Smooth muscle cell of the brain vasculature (primary cell): ENCODE results near the gene MRPL44.

Experiments
- DNase-seq: peaks from one replicate; pipeline ENCODE4 v3.0.0-alpha.2; 2012; ENCODE audit warnings: low read depth, low spot score

MRPL44 gene

GRCh38 chr2:224004105-224004695 lies 46.9 kb downstream of the MRPL44 start:
- DNase-seq: no peak

- no peak for DNase-seq
Measured at GRCh38 chr2:224008702-224009261, 51.5 kb downstream of the MRPL44 start.

- no peak for DNase-seq
Measured at GRCh38 chr2:224009605-224010315, 52.5 kb downstream of the MRPL44 start.

- no peak for DNase-seq
Measured at GRCh38 chr2:224011837-224012236, 54.6 kb downstream of the MRPL44 start.

GRCh38 chr2:224014336-224014735 lies 57.1 kb downstream of the MRPL44 start:
- no peak for DNase-seq

GRCh38 chr2:224016963-224017362 lies 59.7 kb downstream of the MRPL44 start:
- no peak for DNase-seq
